ENCODE measurements around the gene EFTUD2. TPM values are rescaled to one million over a fixed set of nuclear protein-coding genes. Genes with fewer than 3 reads are reported as not detected.
A peak's percentile ranks its signal among the peaks of the same experiment; 100 is the strongest.

EFTUD2 gene
- total RNA-seq, 6 experiments from 2014 or later = 29.9 to 42.4 (median 35.1) TPM

GRCh38 chr17:44807817-44808155, 91.5 kb downstream of the EFTUD2 start:
- intact Hi-C loops (cut with DNase I) = no loop called here
- 80% methylated on average over 3 of the region's 3 CpGs for WGBS (ENCODE audit: insufficient coverage, low coverage, low lambda C conversion rate, missing lambda C conversion rate)
- H3K27me3 ChIP-seq = no peaks in the 10 kb centered on the region
- no peak for ATAC-seq
- no peak for DNase-seq
- H3K9me3 ChIP-seq = no peaks in the 10 kb centered on the region
- no peak for TF ChIP-seq POLR2A (IDR thresholded peaks at IDR 0.05)
- TF ChIP-seq, protein P1, sequence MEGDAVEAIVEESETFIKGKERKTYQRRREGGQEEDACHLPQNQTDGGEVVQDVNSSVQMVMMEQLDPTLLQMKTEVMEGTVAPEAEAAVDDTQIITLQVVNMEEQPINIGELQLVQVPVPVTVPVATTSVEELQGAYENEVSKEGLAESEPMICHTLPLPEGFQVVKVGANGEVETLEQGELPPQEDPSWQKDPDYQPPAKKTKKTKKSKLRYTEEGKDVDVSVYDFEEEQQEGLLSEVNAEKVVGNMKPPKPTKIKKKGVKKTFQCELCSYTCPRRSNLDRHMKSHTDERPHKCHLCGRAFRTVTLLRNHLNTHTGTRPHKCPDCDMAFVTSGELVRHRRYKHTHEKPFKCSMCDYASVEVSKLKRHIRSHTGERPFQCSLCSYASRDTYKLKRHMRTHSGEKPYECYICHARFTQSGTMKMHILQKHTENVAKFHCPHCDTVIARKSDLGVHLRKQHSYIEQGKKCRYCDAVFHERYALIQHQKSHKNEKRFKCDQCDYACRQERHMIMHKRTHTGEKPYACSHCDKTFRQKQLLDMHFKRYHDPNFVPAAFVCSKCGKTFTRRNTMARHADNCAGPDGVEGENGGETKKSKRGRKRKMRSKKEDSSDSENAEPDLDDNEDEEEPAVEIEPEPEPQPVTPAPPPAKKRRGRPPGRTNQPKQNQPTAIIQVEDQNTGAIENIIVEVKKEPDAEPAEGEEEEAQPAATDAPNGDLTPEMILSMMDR (IDR thresholded peaks at IDR 0.05) = no peak
- H3K4me3 ChIP-seq = no peak overlapping the region
- no peak overlapping the region for H3K27ac ChIP-seq
- no peaks in the 10 kb centered on the region for H3K36me3 ChIP-seq
- no peaks in the 10 kb centered on the region for H3K4me1 ChIP-seq

DNA sequence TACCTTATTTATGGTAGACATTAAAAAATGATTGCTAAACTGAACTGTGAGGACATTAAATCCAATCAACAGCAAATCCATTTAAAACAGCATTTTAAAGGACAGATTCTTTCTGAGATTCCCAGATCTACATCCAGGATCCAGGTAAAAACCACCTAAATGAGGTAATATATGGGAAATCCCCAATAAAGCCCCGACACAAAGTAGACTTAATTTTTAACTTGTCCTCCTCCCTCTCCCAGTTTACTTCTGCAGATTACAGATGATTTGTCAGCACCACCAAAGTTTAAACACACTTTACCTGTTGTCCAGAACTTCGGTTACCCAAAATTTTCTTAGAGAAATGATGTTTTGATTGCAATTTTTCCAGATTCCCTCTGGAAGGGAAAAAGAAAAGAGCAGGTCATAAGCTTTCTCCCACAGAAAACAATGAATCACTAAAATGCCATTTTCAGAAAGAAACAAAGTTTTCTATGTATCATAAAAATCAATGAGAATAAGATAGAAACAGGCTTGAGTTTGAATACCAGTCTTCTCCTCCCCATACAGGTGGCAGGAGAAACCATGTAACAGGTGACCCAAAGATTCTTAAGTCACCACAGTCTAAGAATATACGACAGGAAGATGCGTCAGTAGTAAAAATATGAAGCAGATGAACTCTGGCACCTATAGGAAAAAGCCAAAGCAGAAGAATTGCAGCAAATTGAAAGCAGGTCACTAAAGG, 92.0 kb downstream of the EFTUD2 start:
- no peaks in the 10 kb centered on the region for H3K9me3 ChIP-seq
- H3K27ac ChIP-seq = no peak overlapping the region
- no peaks in the 10 kb centered on the region for H3K27me3 ChIP-seq
- no peaks in the 10 kb centered on the region for H3K4me1 ChIP-seq
- H3K4me3 ChIP-seq = no peak overlapping the region
- TF ChIP-seq, protein P1 (IDR thresholded peaks at IDR 0.05) = no peak
- no peak for TF ChIP-seq POLR2A (IDR thresholded peaks at IDR 0.05)
- intact Hi-C loops (cut with DNase I) = no loop called here
- ATAC-seq = peak in 1 of 4 donors; percentile 55
- DNase-seq = no peak
- H3K36me3 ChIP-seq = no peaks in the 10 kb centered on the region
- WGBS (ENCODE audit: insufficient coverage, low coverage, low lambda C conversion rate, missing lambda C conversion rate) = 44% methylated on average over 4 of the region's 4 CpGs

GRCh38 chr17:44804302-44805089, 94.7 kb downstream of the EFTUD2 start:
- H3K27ac ChIP-seq = no peak overlapping the region
- H3K4me1 ChIP-seq = no peaks in the 10 kb centered on the region
- intact Hi-C loops (cut with DNase I) = no loop called here
- no peak for ATAC-seq
- DNase-seq = no peak
- 75% methylated on average over 4 of the region's 10 CpGs for WGBS (ENCODE audit: insufficient coverage, low coverage, low lambda C conversion rate, missing lambda C conversion rate)
- no peaks in the 10 kb centered on the region for H3K9me3 ChIP-seq
- H3K4me3 ChIP-seq = no peak overlapping the region
- H3K36me3 ChIP-seq = no peaks in the 10 kb centered on the region
- TF ChIP-seq POLR2A (IDR thresholded peaks at IDR 0.05) = no peak
- TF ChIP-seq, protein P1 (IDR thresholded peaks at IDR 0.05) = no peak
- H3K27me3 ChIP-seq = no peaks in the 10 kb centered on the region

GRCh38 chr17:44801880-44802279, 97.4 kb downstream of the EFTUD2 start:
- no peak overlapping the region for H3K4me3 ChIP-seq
- no peak for TF ChIP-seq POLR2A (IDR thresholded peaks at IDR 0.05)
- TF ChIP-seq, protein P1 (IDR thresholded peaks at IDR 0.05) = no peak
- H3K27ac ChIP-seq = no peak overlapping the region
- no peaks in the 10 kb centered on the region for H3K36me3 ChIP-seq
- no peak for ATAC-seq
- intact Hi-C loops (cut with DNase I) = no loop called here
- no peaks in the 10 kb centered on the region for H3K27me3 ChIP-seq
- WGBS (ENCODE audit: insufficient coverage, low coverage, low lambda C conversion rate, missing lambda C conversion rate) = 98% methylated on average over 5 of the region's 5 CpGs
- no peak for DNase-seq
- H3K4me1 ChIP-seq = no peaks in the 10 kb centered on the region
- no peaks in the 10 kb centered on the region for H3K9me3 ChIP-seq

Small RNA genes lying within 50 kb of the gene (microRNA-seq; reads per million reads assigned to microRNA genes)
- gene MIR6783 = 0 to 0.29 reads per million in 2 donors

Small RNA genes lying within 50 kb of the gene (small RNA-seq; reads per million reads assigned to genes)
- gene CCDC103 (0 reads per million in 2 experiments), gene MIR6783 (0 reads per million in 2 experiments), gene RN7SL405P (0 reads per million in 2 experiments)

Other genes with a start within 250 kb of the EFTUD2 start
- gene MEIOC, start 243.0 kb downstream of the EFTUD2 start, total RNA-seq = not detected
- gene CCDC43, start 209.7 kb downstream of the EFTUD2 start, total RNA-seq = 1 to 10 TPM; 4.5 to 8.4 (median 5.6) TPM
- 1 to 10 TPM in 5 of 6 experiments, under 1 TPM in 1; 0.81 to 2.3 (median 1.7) TPM for gene DBF4B, start 190.8 kb downstream of the EFTUD2 start, total RNA-seq
- gene ADAM11, start 140.5 kb downstream of the EFTUD2 start, total RNA-seq = under 1 TPM in 4 of 6 experiments, not detected in 2; 0.04 to 0.12 (median 0.08) TPM
- under 1 TPM; 0.18 to 0.84 (median 0.33) TPM for gene GJC1, start 69.2 kb downstream of the EFTUD2 start, total RNA-seq
- not detected for gene HIGD1B, start 51.6 kb downstream of the EFTUD2 start, total RNA-seq
- under 1 TPM; 0.18 to 0.50 (median 0.27) TPM for gene GFAP, start 16.1 kb upstream of the EFTUD2 start, total RNA-seq
- gene KIF18B, start 48.3 kb upstream of the EFTUD2 start, total RNA-seq = under 1 TPM; 0.20 to 0.99 (median 0.35) TPM
- under 1 TPM in 4 of 6 experiments, not detected in 2; 0.31 to 0.62 (median 0.38) TPM for gene C1QL1, start 68.9 kb upstream of the EFTUD2 start, total RNA-seq
- gene DCAKD, start 152.2 kb upstream of the EFTUD2 start, total RNA-seq = 10 to 100 TPM; 13.2 to 20.6 (median 16.6) TPM
- 10 to 100 TPM; 50.8 to 76.7 (median 72.0) TPM for gene NMT1, start 161.9 kb upstream of the EFTUD2 start, total RNA-seq
- 10 to 100 TPM in 1 of 6 experiments, 1 to 10 TPM in 5; 2.0 to 26.4 (median 3.0) TPM for gene PLCD3, start 233.1 kb upstream of the EFTUD2 start, total RNA-seq
- 10 to 100 TPM; 24.0 to 78.9 (median 56.9) TPM for gene ACBD4, start 236.2 kb upstream of the EFTUD2 start, total RNA-seq
- 10 to 100 TPM; 14.0 to 27.1 (median 19.6) TPM for gene HEXIM1, start 249.0 kb upstream of the EFTUD2 start, total RNA-seq